ENCODE results near the gene RNASEH2B. TPM values are rescaled to one million over a fixed set of nuclear protein-coding genes. Genes with fewer than 3 reads are reported as not detected.

RNASEH2B gene
- total and polyA plus RNA-seq, 2 experiments from 2014 or later: 22.3 to 30.9 TPM

GRCh38 chr13:51004111-51004865 is 94.7 kb downstream of the RNASEH2B start:
- DNase-seq (ENCODE audit: low spot score): no peak

GRCh38 chr13:51004918-51005460 is 95.4 kb downstream of the RNASEH2B start:
- no peaks in the 10 kb centered on the region for H4K20me1 ChIP-seq (ENCODE audit: insufficient read depth, poor library complexity, severe bottlenecking)
- H3K4me1 ChIP-seq (ENCODE audit: insufficient read depth): peaks cover 19% of the 10 kb centered on the region
- peak overlapping the region; percentile 90 for H3K27ac ChIP-seq
- no peak overlapping the region for H3K4me2 ChIP-seq
- no peak overlapping the region for H3K4me3 ChIP-seq
- TF ChIP-seq EZH2phosphoT487 (IDR thresholded peaks at IDR 0.05; ENCODE audit: low read depth, severe bottlenecking, unreplicated experiment) (no peak), CTCF (IDR thresholded peaks at IDR 0.05; ENCODE audit: poor library complexity) (no peak), EZH2 (IDR thresholded peaks at IDR 0.05; ENCODE audit: borderline replicate concordance) (no peak)
- H3K9me2 ChIP-seq (replicated peaks; ENCODE audit: insufficient read depth): no peaks in the 10 kb centered on the region
- H3K79me2 ChIP-seq: no peaks in the 10 kb centered on the region
- H3K9me3 ChIP-seq (ENCODE audit: low read depth): no peaks in the 10 kb centered on the region
- DNase-seq (ENCODE audit: low spot score): no peak
- H3K27me3 ChIP-seq: no peaks in the 10 kb centered on the region
- H2AFZ ChIP-seq: no peak overlapping the region
- 78% methylated on average over 3 of the region's 3 CpGs for WGBS (ENCODE audit: low lambda C conversion rate, missing lambda C conversion rate)
- no peaks in the 10 kb centered on the region for H3K36me3 ChIP-seq (replicated peaks; ENCODE audit: insufficient read depth, low read depth)

More at GRCh38 chr13:51004111-51004865, 94.7 kb downstream of the RNASEH2B start:
- Histone ChIP-seq H3K27ac (no peak overlapping the region), H3K4me2 (no peak overlapping the region), H2AFZ (no peak overlapping the region), H3K4me3 (no peak overlapping the region), H3K4me1 (ENCODE audit: insufficient read depth) (peaks cover 19% of the 10 kb centered on the region), H3K36me3 (replicated peaks; ENCODE audit: insufficient read depth, low read depth) (no peaks in the 10 kb centered on the region), H3K27me3 (no peaks in the 10 kb centered on the region), H4K20me1 (ENCODE audit: insufficient read depth, poor library complexity, severe bottlenecking) (no peaks in the 10 kb centered on the region), H3K79me2 (no peaks in the 10 kb centered on the region), H3K9me3 (ENCODE audit: low read depth) (no peaks in the 10 kb centered on the region), H3K9me2 (replicated peaks; ENCODE audit: insufficient read depth) (no peaks in the 10 kb centered on the region)
- 85% methylated on average over 18 of the region's 18 CpGs for WGBS (ENCODE audit: low lambda C conversion rate, missing lambda C conversion rate)
- TF ChIP-seq EZH2 (IDR thresholded peaks at IDR 0.05; ENCODE audit: borderline replicate concordance) (no peak), EZH2phosphoT487 (IDR thresholded peaks at IDR 0.05; ENCODE audit: low read depth, severe bottlenecking, unreplicated experiment) (no peak), CTCF (IDR thresholded peaks at IDR 0.05; ENCODE audit: poor library complexity) (no peak)

- peak overlapping the region; percentile 90 for H3K27ac ChIP-seq
- no peak for DNase-seq (ENCODE audit: low spot score)
These were observed 96.0 kb downstream of the RNASEH2B start for GRCh38 chr13:51005566-51005965.

More at GRCh38 chr13:51005566-51005965, 96.0 kb downstream of the RNASEH2B start:
- Histone ChIP-seq H3K4me1 (ENCODE audit: insufficient read depth) (peaks cover 17% of the 10 kb centered on the region), H3K4me3 (no peak overlapping the region), H3K36me3 (replicated peaks; ENCODE audit: insufficient read depth, low read depth) (no peaks in the 10 kb centered on the region), H2AFZ (no peak overlapping the region), H4K20me1 (ENCODE audit: insufficient read depth, poor library complexity, severe bottlenecking) (no peaks in the 10 kb centered on the region), H3K27me3 (no peaks in the 10 kb centered on the region), H3K9me2 (replicated peaks; ENCODE audit: insufficient read depth) (no peaks in the 10 kb centered on the region), H3K79me2 (no peaks in the 10 kb centered on the region), H3K4me2 (no peak overlapping the region), H3K9me3 (ENCODE audit: low read depth) (no peaks in the 10 kb centered on the region)
- TF ChIP-seq CTCF (IDR thresholded peaks at IDR 0.05; ENCODE audit: poor library complexity) (no peak), EZH2phosphoT487 (IDR thresholded peaks at IDR 0.05; ENCODE audit: low read depth, severe bottlenecking, unreplicated experiment) (no peak), EZH2 (IDR thresholded peaks at IDR 0.05; ENCODE audit: borderline replicate concordance) (no peak)
- WGBS (ENCODE audit: low lambda C conversion rate, missing lambda C conversion rate): 81% methylated on average over 4 of the region's 4 CpGs

Other genes with a start within 250 kb of the RNASEH2B start
- gene DLEU7, start 66.1 kb upstream of the RNASEH2B start, total RNA-seq: not detected in 2 replicates
- gene DLEU7, start 66.1 kb upstream of the RNASEH2B start, polyA plus RNA-seq: 0.18 TPM in 1 of 2 replicates, not detected in the other
- not detected in 2 replicates for gene C13orf42, start 201.5 kb downstream of the RNASEH2B start, total RNA-seq
- not detected in 2 replicates for gene C13orf42, start 201.5 kb downstream of the RNASEH2B start, polyA plus RNA-seq